NOMO-1 treated with dmso at 0.1 percent for 144 hours (cell line): ENCODE measurements around the gene PLN.

Experiments
- DNase-seq: peaks from one replicate; lab custom pipeline; 2025; ENCODE audit not compliant: unreplicated experiment; lab: John Stamatoyannopoulos, UW

The PLN gene

GRCh38 chr6:118578617-118579016, 30.5 kb downstream of the PLN start:
- DNase-seq, result no peak

- DNase-seq, result no peak
These were observed 31.7 kb downstream of the PLN start for GRCh38 chr6:118579786-118580185.

GRCh38 chr6:118580585-118581419, 32.7 kb downstream of the PLN start:
- DNase-seq, result peak; percentile 45

- DNase-seq, result peak; percentile 81
These were observed 33.4 kb downstream of the PLN start for GRCh38 chr6:118581489-118581959.

- no peak for DNase-seq
These were observed 36.8 kb downstream of the PLN start for GRCh38 chr6:118584911-118585310.

GRCh38 chr6:118586746-118587485, 38.8 kb downstream of the PLN start:
- no peak for DNase-seq

- no peak for DNase-seq
These were observed 40.5 kb downstream of the PLN start for GRCh38 chr6:118588626-118589025.

GRCh38 chr6:118589186-118589585, 41.1 kb downstream of the PLN start:
- no peak for DNase-seq

GRCh38 chr6:118589649-118590365, 41.7 kb downstream of the PLN start:
- DNase-seq, result no peak

- DNase-seq, result no peak
These were observed 43.8 kb downstream of the PLN start for GRCh38 chr6:118591897-118592296.

- DNase-seq, result no peak
These were observed 46.8 kb downstream of the PLN start for GRCh38 chr6:118594877-118595276.

- no peak for DNase-seq
These were observed 48.8 kb downstream of the PLN start for GRCh38 chr6:118596774-118597320.

GRCh38 chr6:118597636-118598035, 49.5 kb downstream of the PLN start:
- no peak for DNase-seq

GRCh38 chr6:118598324-118598723, 50.2 kb downstream of the PLN start:
- DNase-seq, result no peak

- no peak for DNase-seq
These were observed 54.2 kb downstream of the PLN start for GRCh38 chr6:118602300-118602699.

- DNase-seq, result no peak
These were observed 55.3 kb downstream of the PLN start for GRCh38 chr6:118603372-118603771.

- DNase-seq, result no peak
These were observed 58.2 kb downstream of the PLN start for GRCh38 chr6:118606268-118606667.

- no peak for DNase-seq
These were observed 58.8 kb downstream of the PLN start for GRCh38 chr6:118606858-118607257.
